Neural crest cell (in vitro differentiated cells): ENCODE results near the gene ZBTB48. TPM values are rescaled to one million over a fixed set of nuclear protein-coding genes. Genes with fewer than 3 reads are reported as not detected.

Experiments
- DNase-seq: peaks from one replicate; pipeline ENCODE4 v3.0.0; 2021; ENCODE audit warnings: low read depth, mixed read lengths, low spot score
- H3K27ac Mint-ChIP-seq: one replicate; pipeline ENCODE4 v1.8.0; 2021; ENCODE audit warnings: mild to moderate bottlenecking, mixed read lengths; ENCODE audit not compliant: unreplicated experiment
- H3K27me3 Mint-ChIP-seq: 2 replicates; pipeline ENCODE4 v1.8.0; 2021; ENCODE audit warnings: low read depth, mild to moderate bottlenecking, mixed read lengths
- H3K36me3 Mint-ChIP-seq: 2 replicates; pipeline ENCODE4 v1.8.0; 2021; ENCODE audit warnings: low read depth, mild to moderate bottlenecking, mixed read lengths
- H3K4me1 Mint-ChIP-seq: 2 replicates; pipeline ENCODE4 v1.8.0; 2021; ENCODE audit warnings: mixed read lengths
- H3K4me3 Mint-ChIP-seq: one replicate; pipeline ENCODE4 v1.8.0; 2021; ENCODE audit warnings: mild to moderate bottlenecking, mixed read lengths
- H3K9me3 Mint-ChIP-seq: 2 replicates; pipeline ENCODE4 v1.8.0; 2021; ENCODE audit warnings: mixed read lengths
- total RNA-seq: library from RNA; stranded (reverse); gene quantifications from 2 replicates; pipeline ENCODE4 v1.2.1, GENCODE V29; 2021
- TF ChIP-seq, protein P1 (sequence below): fragments of 200-600 bp; sonication (generic); conservative IDR thresholded peaks from 2 replicates; pipeline ENCODE4 v1.5.0; 2021; ENCODE audit warnings: antibody characterized with exemption, mild to moderate bottlenecking

The ZBTB48 gene
- total RNA-seq, 1 donor from 2014 or later = 41.0 TPM

DNA sequence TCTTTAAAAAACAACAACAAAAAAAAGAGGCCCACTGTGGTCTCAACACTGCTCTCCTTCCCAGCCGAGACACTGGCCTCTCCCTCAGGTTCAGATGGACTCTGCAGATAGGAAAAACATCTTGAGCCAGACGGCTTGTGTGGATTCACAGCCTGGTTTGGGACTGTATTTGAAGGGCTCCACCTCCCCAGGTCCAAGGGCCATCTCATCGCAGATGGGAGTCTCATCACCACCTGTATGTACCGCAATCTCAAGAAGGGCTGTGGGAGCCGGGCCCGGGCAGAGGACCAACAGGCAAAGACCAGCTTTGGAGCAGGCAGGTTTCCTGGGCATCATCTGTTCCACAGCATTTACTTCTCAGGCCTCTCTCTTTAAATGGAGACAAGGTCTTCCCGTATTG is 10.3 kb downstream of the ZBTB48 start:
- no peak for DNase-seq
- H3K27me3 Mint-ChIP-seq = no peaks in the 10 kb centered on the region
- peak overlapping the region; percentile 31 for H3K4me3 Mint-ChIP-seq
- peaks cover 2% of the 10 kb centered on the region for H3K36me3 Mint-ChIP-seq
- no peak overlapping the region for H3K27ac Mint-ChIP-seq
- no peaks in the 10 kb centered on the region for H3K4me1 Mint-ChIP-seq
- H3K9me3 Mint-ChIP-seq = no peaks in the 10 kb centered on the region
- TF ChIP-seq, protein P1, sequence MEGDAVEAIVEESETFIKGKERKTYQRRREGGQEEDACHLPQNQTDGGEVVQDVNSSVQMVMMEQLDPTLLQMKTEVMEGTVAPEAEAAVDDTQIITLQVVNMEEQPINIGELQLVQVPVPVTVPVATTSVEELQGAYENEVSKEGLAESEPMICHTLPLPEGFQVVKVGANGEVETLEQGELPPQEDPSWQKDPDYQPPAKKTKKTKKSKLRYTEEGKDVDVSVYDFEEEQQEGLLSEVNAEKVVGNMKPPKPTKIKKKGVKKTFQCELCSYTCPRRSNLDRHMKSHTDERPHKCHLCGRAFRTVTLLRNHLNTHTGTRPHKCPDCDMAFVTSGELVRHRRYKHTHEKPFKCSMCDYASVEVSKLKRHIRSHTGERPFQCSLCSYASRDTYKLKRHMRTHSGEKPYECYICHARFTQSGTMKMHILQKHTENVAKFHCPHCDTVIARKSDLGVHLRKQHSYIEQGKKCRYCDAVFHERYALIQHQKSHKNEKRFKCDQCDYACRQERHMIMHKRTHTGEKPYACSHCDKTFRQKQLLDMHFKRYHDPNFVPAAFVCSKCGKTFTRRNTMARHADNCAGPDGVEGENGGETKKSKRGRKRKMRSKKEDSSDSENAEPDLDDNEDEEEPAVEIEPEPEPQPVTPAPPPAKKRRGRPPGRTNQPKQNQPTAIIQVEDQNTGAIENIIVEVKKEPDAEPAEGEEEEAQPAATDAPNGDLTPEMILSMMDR = no peak

- TF ChIP-seq, protein P1 = no peak
- no peak for DNase-seq
- Mint-ChIP-seq H3K9me3 (no peaks in the 10 kb centered on the region), H3K4me3 (no peak overlapping the region), H3K27me3 (no peaks in the 10 kb centered on the region), H3K36me3 (peaks cover 2% of the 10 kb centered on the region), H3K27ac (no peak overlapping the region), H3K4me1 (no peaks in the 10 kb centered on the region)
Measured at GRCh38 chr1:6591222-6591621, 11.4 kb downstream of the ZBTB48 start.

GRCh38 chr1:6591644-6592043 is 11.8 kb downstream of the ZBTB48 start:
- Mint-ChIP-seq H3K4me1 (no peaks in the 10 kb centered on the region), H3K4me3 (no peak overlapping the region), H3K27ac (no peak overlapping the region), H3K27me3 (no peaks in the 10 kb centered on the region), H3K36me3 (peaks cover 2% of the 10 kb centered on the region), H3K9me3 (no peaks in the 10 kb centered on the region)
- no peak for DNase-seq
- TF ChIP-seq, protein P1 = no peak

DNA sequence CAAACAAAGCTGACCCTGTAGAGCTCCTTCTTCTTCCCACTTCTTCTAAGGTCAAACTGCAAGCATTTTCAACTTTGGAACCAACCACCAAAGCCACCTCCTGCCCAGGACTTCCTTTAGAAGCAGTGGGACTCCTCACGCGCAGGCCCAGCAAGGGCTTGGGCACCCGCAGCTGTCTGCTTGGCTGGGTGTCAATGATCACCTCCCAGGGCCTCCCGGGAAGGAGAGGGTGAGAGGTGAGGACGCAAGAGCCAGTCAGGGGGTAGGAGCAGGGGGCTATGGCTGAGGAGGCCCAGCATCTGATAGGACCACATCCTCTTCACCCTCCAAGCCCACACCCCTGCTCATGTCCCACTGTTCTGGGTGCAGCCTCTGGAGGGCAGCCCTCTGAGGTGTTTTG is 12.6 kb downstream of the ZBTB48 start:
- H3K9me3 Mint-ChIP-seq = no peaks in the 10 kb centered on the region

GRCh38 chr1:6592865-6593593 is 13.2 kb downstream of the ZBTB48 start:
- DNase-seq = no peak

More for the DNA sequence above, 12.6 kb downstream of the ZBTB48 start:
- Mint-ChIP-seq H3K27me3 (no peaks in the 10 kb centered on the region), H3K4me1 (no peaks in the 10 kb centered on the region), H3K4me3 (no peak overlapping the region), H3K27ac (no peak overlapping the region), H3K36me3 (peaks cover 2% of the 10 kb centered on the region)
- TF ChIP-seq, protein P1 = no peak
- DNase-seq = no peak

More at GRCh38 chr1:6592865-6593593, 13.2 kb downstream of the ZBTB48 start:
- H3K36me3 Mint-ChIP-seq = peaks cover 2% of the 10 kb centered on the region
- TF ChIP-seq, protein P1 = no peak
- no peak overlapping the region for H3K4me3 Mint-ChIP-seq
- H3K27ac Mint-ChIP-seq = no peak overlapping the region
- H3K27me3 Mint-ChIP-seq = no peaks in the 10 kb centered on the region
- H3K9me3 Mint-ChIP-seq = no peaks in the 10 kb centered on the region
- H3K4me1 Mint-ChIP-seq = no peaks in the 10 kb centered on the region
